Measurements from ENCODE around the gene NRG3.

DNA sequence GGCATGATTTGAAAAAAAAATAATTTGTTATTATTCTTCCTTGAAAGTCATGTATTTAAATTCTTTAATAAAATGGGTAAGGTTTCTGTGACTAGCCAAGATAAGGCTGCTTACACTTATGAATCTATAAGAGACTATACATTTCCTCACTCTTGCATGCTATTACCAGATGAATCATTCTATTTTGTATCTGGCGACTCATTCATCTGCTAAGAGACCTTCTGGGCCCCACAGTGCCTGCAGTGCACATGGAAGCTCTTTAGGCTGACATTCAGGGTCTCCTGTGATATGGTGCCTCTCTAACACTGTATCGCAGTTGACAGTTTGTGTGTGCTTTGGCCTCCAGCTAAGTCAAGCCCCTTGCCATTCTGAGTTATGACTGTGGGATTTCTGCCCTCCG is 121.9 kb downstream of the NRG3 start:
- TF ChIP-seq SIN3A (IDR thresholded peaks at IDR 0.05; ENCODE audit: borderline replicate concordance, insufficient read depth, low read depth, low read length) (no peak), POLR2AphosphoS5 (IDR thresholded peaks at IDR 0.05; ENCODE audit: low read depth, low read length) (no peak)

Data from Panc1 (cell line).